ENCODE results near the gene TP53BP1.

DNA sequence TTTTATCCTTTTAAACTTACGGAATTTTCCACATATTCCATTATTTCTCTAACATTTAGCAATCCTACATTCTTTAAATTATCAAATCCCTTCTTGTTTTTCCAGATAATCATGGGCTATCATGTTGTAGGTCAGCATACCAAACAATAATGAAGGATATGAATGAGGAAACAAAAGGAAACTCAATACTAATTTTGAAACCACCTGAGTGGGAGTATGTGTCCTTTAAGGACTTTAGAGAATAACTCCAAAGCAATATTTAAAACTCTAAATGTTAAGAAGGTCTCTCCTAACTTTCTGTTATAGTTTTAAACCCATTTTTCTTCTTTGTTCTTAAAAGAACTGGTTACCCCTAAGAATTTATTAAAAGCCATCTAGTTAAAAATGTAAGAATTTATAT lies 43.0 kb downstream of the TP53BP1 start:
- TF ChIP-seq POLR2A (IDR thresholded peaks at IDR 0.05) (no peak), CTCF (IDR thresholded peaks at IDR 0.05) (no peak)

Data from esophagus squamous epithelium (tissue), 4 donors.